Stomach smooth muscle (tissue), 2 donors: ENCODE data around the gene ARHGAP22.

ENCODE experiments used
- H3K27ac ChIP-seq: one replicate; pipeline ENCODE4 v1.7.0; 2013; ENCODE audit warnings: mild to moderate bottlenecking, low read length, inconsistent platforms
- H3K27me3 ChIP-seq, 2 donors: one replicate each; pipeline ENCODE4 v1.7.0; 2013; ENCODE audit warnings: low read length in 2 of 2; ENCODE audit not compliant: insufficient read depth in 2 of 2, control insufficient read depth in 1 of 2
- H3K36me3 ChIP-seq, 2 donors: one replicate each; pipeline ENCODE4 v1.7.0; 2013; ENCODE audit warnings: low read length in 2 of 2; ENCODE audit not compliant: control insufficient read depth in 2 of 2, insufficient read depth in 2 of 2
- H3K4me1 ChIP-seq: one replicate; pipeline ENCODE4 v1.7.0; 2013; ENCODE audit warnings: low read length; ENCODE audit not compliant: control insufficient read depth, insufficient read depth
- H3K4me3 ChIP-seq, 2 donors: one replicate each; pipeline ENCODE4 v1.7.0; 2013; ENCODE audit warnings: low read length in 2 of 2
- H3K9ac ChIP-seq, 2 donors: one replicate each; pipeline ENCODE4 v1.7.0; 2013; ENCODE audit warnings: low read length in 2 of 2, mild to moderate bottlenecking in 1 of 2
- H3K9me3 ChIP-seq, 2 donors: one replicate each; pipeline ENCODE4 v1.7.0; 2013; ENCODE audit warnings: low read length in 2 of 2; ENCODE audit not compliant: control insufficient read depth in 2 of 2
- donor health status: healthy.
- donor health status: Pancreatic carcinoma.

ARHGAP22 gene

GRCh38 chr10:48455392-48456151, 149.3 kb downstream of the ARHGAP22 start:
- Histone ChIP-seq H3K27me3 (peaks cover 0 to 4% of the 10 kb centered on the region in 2 donors), H3K27ac (no peak overlapping the region), H3K36me3 (no peaks in the 10 kb centered on the region), H3K9ac (no peak overlapping the region), H3K4me1 (peaks cover 5% of the 10 kb centered on the region), H3K4me3 (no peak overlapping the region), H3K9me3 (no peaks in the 10 kb centered on the region)

GRCh38 chr10:48455055-48455391, 149.8 kb downstream of the ARHGAP22 start:
- no peak overlapping the region for H3K9ac ChIP-seq
- H3K27ac ChIP-seq, result no peak overlapping the region
- H3K27me3 ChIP-seq, result peaks cover 0 to 4% of the 10 kb centered on the region in 2 donors
- no peaks in the 10 kb centered on the region for H3K9me3 ChIP-seq
- no peaks in the 10 kb centered on the region for H3K36me3 ChIP-seq
- H3K4me1 ChIP-seq, result peaks cover 5% of the 10 kb centered on the region
- no peak overlapping the region for H3K4me3 ChIP-seq

GRCh38 chr10:48454302-48455054, 150.4 kb downstream of the ARHGAP22 start:
- no peak overlapping the region for H3K9ac ChIP-seq
- H3K9me3 ChIP-seq, result no peaks in the 10 kb centered on the region
- H3K36me3 ChIP-seq, result no peaks in the 10 kb centered on the region
- H3K27ac ChIP-seq, result no peak overlapping the region
- H3K4me1 ChIP-seq, result peaks cover 5% of the 10 kb centered on the region
- no peak overlapping the region for H3K4me3 ChIP-seq
- H3K27me3 ChIP-seq, result peaks cover 0 to 4% of the 10 kb centered on the region in 2 donors

GRCh38 chr10:48453451-48454301, 151.2 kb downstream of the ARHGAP22 start:
- H3K27me3 ChIP-seq, result peaks cover 0 to 4% of the 10 kb centered on the region in 2 donors
- no peaks in the 10 kb centered on the region for H3K9me3 ChIP-seq

GRCh38 chr10:48452879-48453412, 151.9 kb downstream of the ARHGAP22 start:
- no peak overlapping the region for H3K4me3 ChIP-seq
- H3K27me3 ChIP-seq, result peaks cover 0 to 2% of the 10 kb centered on the region in 2 donors
- peaks cover 5% of the 10 kb centered on the region for H3K4me1 ChIP-seq
- no peak overlapping the region for H3K9ac ChIP-seq
- H3K27ac ChIP-seq, result no peak overlapping the region
- H3K36me3 ChIP-seq, result no peaks in the 10 kb centered on the region
- no peaks in the 10 kb centered on the region for H3K9me3 ChIP-seq

More at GRCh38 chr10:48453451-48454301, 151.2 kb downstream of the ARHGAP22 start:
- Histone ChIP-seq H3K27ac (no peak overlapping the region), H3K36me3 (no peaks in the 10 kb centered on the region), H3K9ac (no peak overlapping the region), H3K4me1 (peaks cover 5% of the 10 kb centered on the region), H3K4me3 (no peak overlapping the region)

GRCh38 chr10:48451969-48452878, 152.6 kb downstream of the ARHGAP22 start:
- Histone ChIP-seq H3K27ac (no peak overlapping the region), H3K36me3 (no peaks in the 10 kb centered on the region), H3K27me3 (peaks cover 0 to 2% of the 10 kb centered on the region in 2 donors)

GRCh38 chr10:48450741-48451466, 154.0 kb downstream of the ARHGAP22 start:
- no peak overlapping the region for H3K4me3 ChIP-seq
- no peaks in the 10 kb centered on the region for H3K27me3 ChIP-seq
- H3K36me3 ChIP-seq, result no peaks in the 10 kb centered on the region
- no peaks in the 10 kb centered on the region for H3K4me1 ChIP-seq
- no peak overlapping the region for H3K27ac ChIP-seq
- no peak overlapping the region for H3K9ac ChIP-seq
- no peaks in the 10 kb centered on the region for H3K9me3 ChIP-seq

More at GRCh38 chr10:48451969-48452878, 152.6 kb downstream of the ARHGAP22 start:
- Histone ChIP-seq H3K9ac (no peak overlapping the region), H3K9me3 (no peaks in the 10 kb centered on the region), H3K4me1 (peaks cover 5% of the 10 kb centered on the region), H3K4me3 (no peak overlapping the region)

GRCh38 chr10:48450233-48450740, 154.6 kb downstream of the ARHGAP22 start:
- Histone ChIP-seq H3K36me3 (no peaks in the 10 kb centered on the region), H3K4me1 (no peaks in the 10 kb centered on the region), H3K9ac (no peak overlapping the region), H3K27ac (no peak overlapping the region), H3K9me3 (no peaks in the 10 kb centered on the region), H3K4me3 (no peak overlapping the region), H3K27me3 (no peaks in the 10 kb centered on the region)

GRCh38 chr10:48449501-48450232, 155.2 kb downstream of the ARHGAP22 start:
- Histone ChIP-seq H3K36me3 (no peaks in the 10 kb centered on the region), H3K9ac (no peak overlapping the region), H3K4me3 (no peak overlapping the region), H3K27ac (no peak overlapping the region), H3K27me3 (no peaks in the 10 kb centered on the region), H3K4me1 (no peaks in the 10 kb centered on the region), H3K9me3 (no peaks in the 10 kb centered on the region)
